HG03469 (cell line): ENCODE data around the gene SRP9.

ENCODE experiments used
- ATAC-seq: cut with Tn5 transposase; IDR thresholded peaks from one replicate; pipeline ENCODE4 v1.9.1; 2021; ENCODE audit warnings: mild to moderate bottlenecking, moderate library complexity, moderate number of reproducible peaks; ENCODE audit not compliant: unreplicated experiment

Gene SRP9

GRCh38 chr1:225777583-225778336, at the start of gene SRP9:
SRP9 (plus strand) TSS chr1:225777826; CDS start chr1:225777941, 115 bp downstream.
- ATAC-seq: peak; percentile 100

- ATAC-seq: no peak
Measured at GRCh38 chr1:225731491-225731890, 46.1 kb upstream of the SRP9 start.

GRCh38 chr1:225733254-225733653, 44.4 kb upstream of the SRP9 start:
- ATAC-seq: no peak

GRCh38 chr1:225735252-225736149, 42.1 kb upstream of the SRP9 start:
- no peak for ATAC-seq

- no peak for ATAC-seq
Measured at GRCh38 chr1:225736437-225737098, 41.1 kb upstream of the SRP9 start.

- ATAC-seq: no peak
Measured at GRCh38 chr1:225737161-225737560, 40.5 kb upstream of the SRP9 start.

- ATAC-seq: no peak
Measured at GRCh38 chr1:225737866-225738265, 39.8 kb upstream of the SRP9 start.

- ATAC-seq: no peak
Measured at GRCh38 chr1:225738763-225739162, 38.9 kb upstream of the SRP9 start.

- no peak for ATAC-seq
Measured at GRCh38 chr1:225739542-225740107, 38.0 kb upstream of the SRP9 start.

- ATAC-seq: no peak
Measured at GRCh38 chr1:225744745-225745144, 32.9 kb upstream of the SRP9 start.

- ATAC-seq: no peak
Measured at GRCh38 chr1:225745273-225745672, 32.4 kb upstream of the SRP9 start.

GRCh38 chr1:225746361-225747179, 31.1 kb upstream of the SRP9 start:
- ATAC-seq: no peak

- no peak for ATAC-seq
Measured at GRCh38 chr1:225747566-225747965, 30.1 kb upstream of the SRP9 start.

- no peak for ATAC-seq
Measured at GRCh38 chr1:225748529-225748928, 29.1 kb upstream of the SRP9 start.

- no peak for ATAC-seq
Measured at GRCh38 chr1:225749706-225750105, 27.9 kb upstream of the SRP9 start.

GRCh38 chr1:225750420-225750819, 27.2 kb upstream of the SRP9 start:
- ATAC-seq: no peak

GRCh38 chr1:225750875-225751824, 26.5 kb upstream of the SRP9 start:
- ATAC-seq: no peak

- no peak for ATAC-seq
Measured at GRCh38 chr1:225752245-225752644, 25.4 kb upstream of the SRP9 start.
